OCI-LY3 (cell line): Measurements from ENCODE around the gene ATP6V1D.

Experiments used
- H2AFZ ChIP-seq: fragments of 200-600, 300-600 bp; shearing (Covaris generic); 2 replicates; pipeline ENCODE4 v1.6.0; 2014; ENCODE audit warnings: antibody characterized with exemption, low read depth, low read length
- H3K27ac ChIP-seq: fragments of 200-600, 300-600 bp; sonication (generic); 2 replicates; pipeline ENCODE4 v1.5.1; 2014; ENCODE audit warnings: mild to moderate bottlenecking, low read length, moderate library complexity, mixed read lengths
- H3K27me3 ChIP-seq: fragments of 200-600, 300-600 bp; sonication (generic); 2 replicates; pipeline ENCODE4 v1.6.1; 2014; ENCODE audit warnings: low read depth, low read length, mixed read lengths
- H3K36me3 ChIP-seq: fragments of 200-600, 300-600 bp; sonication (generic); replicated peaks from 2 replicates; pipeline ENCODE3; 2014; ENCODE audit warnings: low read depth, low read length, mixed read lengths
- H3K4me1 ChIP-seq: fragments of 300-600, 200-600 bp; sonication (generic); 2 replicates; pipeline ENCODE4 v1.6.1; 2014; ENCODE audit warnings: low read length, mixed read lengths
- H3K4me2 ChIP-seq: fragments of 200-600, 300-600 bp; sonication (generic); 2 replicates; pipeline ENCODE4 v1.6.1; 2014; ENCODE audit warnings: low read length, mixed read lengths
- H3K4me3 ChIP-seq: fragments of 300-600, 200-600 bp; sonication (generic); 2 replicates; pipeline ENCODE4 v1.5.1; 2014; ENCODE audit warnings: antibody characterized with exemption, mild to moderate bottlenecking, low read length, moderate library complexity
- H3K79me2 ChIP-seq: fragments of 300-600, 200-600 bp; shearing (Covaris generic); 2 replicates; pipeline ENCODE4 v1.6.1; 2014; ENCODE audit warnings: mild to moderate bottlenecking, low read length, mixed read lengths
- H3K9ac ChIP-seq: fragments of 300-600, 200-600 bp; shearing (Covaris generic); 2 replicates; pipeline ENCODE4 v1.6.0; 2014; ENCODE audit warnings: mild to moderate bottlenecking, low read length, moderate library complexity
- H3K9me3 ChIP-seq: fragments of 200-600, 300-600 bp; shearing (Covaris generic); 2 replicates; pipeline ENCODE4 v1.6.1; 2014; ENCODE audit warnings: low read length, mixed read lengths; ENCODE audit not compliant: insufficient read depth
- H4K20me1 ChIP-seq: fragments of 200-600, 300-600 bp; sonication (generic); 2 replicates; pipeline ENCODE4 v1.6.1; 2016; ENCODE audit warnings: low read length, mixed read lengths; ENCODE audit not compliant: insufficient read depth
- EZH2phosphoT487 ChIP-seq: fragments of 200-600 bp; shearing (Covaris generic); IDR thresholded peaks from 2 replicates; pipeline ENCODE4 v1.6.1; 2018; ENCODE audit warnings: antibody characterized with exemption, mixed run types, low read depth
- TF ChIP-seq, protein P1 (sequence below): fragments of 200-600, 300-600 bp; sonication (generic); IDR thresholded peaks from 2 replicates; pipeline ENCODE4 v1.5.1; 2014; ENCODE audit warnings: antibody characterized with exemption, low read length, low read depth

ATP6V1D gene

DNA sequence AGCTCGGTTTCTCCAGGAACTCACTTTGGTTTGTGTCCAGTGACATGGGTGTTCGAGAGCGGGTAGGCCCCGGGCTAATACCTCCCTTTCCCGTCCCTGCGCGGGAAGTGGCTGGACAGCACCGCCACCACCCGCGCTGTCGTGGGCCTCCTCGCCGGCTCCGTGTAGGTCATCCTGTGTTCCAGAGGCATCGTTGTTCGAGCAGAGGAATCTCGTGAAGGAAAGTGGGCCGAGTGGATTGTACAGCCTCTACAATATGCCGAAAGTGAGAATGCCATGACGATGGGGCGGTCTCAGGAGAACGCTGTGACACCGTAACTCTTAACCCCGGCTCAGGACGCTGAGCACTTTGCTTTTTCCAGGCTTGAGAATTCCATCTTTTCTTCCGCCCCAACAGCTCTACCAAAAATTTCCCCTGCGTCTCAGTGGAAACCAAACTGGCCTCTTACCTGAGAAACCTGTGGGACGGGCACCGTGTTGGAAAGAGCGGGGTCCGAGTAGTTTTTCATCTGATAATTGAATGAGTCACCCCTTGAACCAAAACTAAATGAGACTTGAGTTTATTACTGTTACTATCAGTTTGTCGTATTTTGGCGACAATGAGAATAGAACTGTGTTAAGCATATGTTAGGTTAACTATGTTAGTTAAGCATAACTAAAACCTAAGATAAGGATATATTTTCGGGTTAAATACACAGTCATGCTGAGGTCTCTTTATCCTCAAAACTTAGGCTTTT is 1.0 kb upstream of the ATP6V1D start:
- H3K9me3 ChIP-seq, result no peaks in the 10 kb centered on the region
- H3K79me2 ChIP-seq, result peaks cover 72% of the 10 kb centered on the region
- H3K4me1 ChIP-seq, result peaks cover 28% of the 10 kb centered on the region
- peaks cover 11% of the 10 kb centered on the region for H4K20me1 ChIP-seq
- peaks cover 11% of the 10 kb centered on the region for H3K36me3 ChIP-seq
- H3K4me3 ChIP-seq, result peak overlapping the region; percentile 94
- peak overlapping the region; percentile 77 for H3K27ac ChIP-seq
- H2AFZ ChIP-seq, result peak overlapping the region; percentile 53; the same call in 1 of the 2 replicates
- no peaks in the 10 kb centered on the region for H3K27me3 ChIP-seq
- no peak for TF ChIP-seq EZH2phosphoT487
- TF ChIP-seq, protein P1, sequence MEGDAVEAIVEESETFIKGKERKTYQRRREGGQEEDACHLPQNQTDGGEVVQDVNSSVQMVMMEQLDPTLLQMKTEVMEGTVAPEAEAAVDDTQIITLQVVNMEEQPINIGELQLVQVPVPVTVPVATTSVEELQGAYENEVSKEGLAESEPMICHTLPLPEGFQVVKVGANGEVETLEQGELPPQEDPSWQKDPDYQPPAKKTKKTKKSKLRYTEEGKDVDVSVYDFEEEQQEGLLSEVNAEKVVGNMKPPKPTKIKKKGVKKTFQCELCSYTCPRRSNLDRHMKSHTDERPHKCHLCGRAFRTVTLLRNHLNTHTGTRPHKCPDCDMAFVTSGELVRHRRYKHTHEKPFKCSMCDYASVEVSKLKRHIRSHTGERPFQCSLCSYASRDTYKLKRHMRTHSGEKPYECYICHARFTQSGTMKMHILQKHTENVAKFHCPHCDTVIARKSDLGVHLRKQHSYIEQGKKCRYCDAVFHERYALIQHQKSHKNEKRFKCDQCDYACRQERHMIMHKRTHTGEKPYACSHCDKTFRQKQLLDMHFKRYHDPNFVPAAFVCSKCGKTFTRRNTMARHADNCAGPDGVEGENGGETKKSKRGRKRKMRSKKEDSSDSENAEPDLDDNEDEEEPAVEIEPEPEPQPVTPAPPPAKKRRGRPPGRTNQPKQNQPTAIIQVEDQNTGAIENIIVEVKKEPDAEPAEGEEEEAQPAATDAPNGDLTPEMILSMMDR, result no peak
- peak overlapping the region; percentile 84 for H3K9ac ChIP-seq
- H3K4me2 ChIP-seq, result peak overlapping the region; percentile 80

DNA sequence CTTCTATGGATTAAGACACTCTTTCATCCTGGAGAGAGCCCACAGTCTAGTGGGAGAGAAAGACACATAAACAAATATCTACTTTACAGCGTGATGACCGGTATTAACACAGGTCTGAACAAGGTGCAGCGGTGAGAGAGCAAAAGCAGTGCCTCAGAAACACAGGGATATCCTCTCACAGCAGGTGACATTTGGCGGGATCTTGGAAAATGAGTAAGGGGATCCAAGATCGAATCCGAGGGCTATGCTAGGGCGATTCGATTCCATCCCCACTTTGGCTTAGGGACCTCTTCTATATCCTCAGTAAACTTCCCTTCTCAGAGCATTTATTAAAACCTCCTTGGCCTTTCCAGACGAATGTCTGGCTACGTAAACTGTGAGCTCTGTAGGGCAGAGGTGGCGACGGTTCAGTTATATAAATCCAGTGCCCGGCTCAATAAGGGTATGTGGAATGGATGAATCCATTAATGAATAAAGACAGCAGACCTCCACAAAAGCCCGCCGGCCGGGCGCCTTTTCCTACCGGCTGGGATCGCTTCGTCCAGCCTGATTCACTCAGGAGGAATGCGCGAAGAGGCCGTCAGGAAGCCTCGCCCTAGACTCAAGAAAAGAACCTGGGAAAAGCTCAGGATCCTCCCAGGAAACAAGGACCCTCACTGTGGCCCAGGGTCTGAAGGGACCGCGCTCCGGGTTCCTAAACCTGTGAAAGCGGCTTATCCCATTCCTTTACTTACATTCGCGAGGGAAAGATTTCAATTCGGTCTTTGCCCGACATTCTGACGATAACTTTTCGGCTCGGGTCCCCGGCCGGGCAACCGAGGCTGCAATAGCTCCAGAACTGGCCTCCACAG is 455 bp downstream of the ATP6V1D start:
- Histone ChIP-seq H3K4me3 (peak overlapping the region; percentile 94), H3K36me3 (no peaks in the 10 kb centered on the region), H3K79me2 (peaks cover 58% of the 10 kb centered on the region), H3K4me2 (peak overlapping the region; percentile 94), H3K27me3 (no peaks in the 10 kb centered on the region), H3K27ac (0 out of 2 replicates have a peak overlapping the region, but pooled peaks have one; percentile 9), H2AFZ (peak overlapping the region; percentile 68; the same call in 1 of the 2 replicates), H3K9me3 (no peaks in the 10 kb centered on the region), H3K4me1 (peaks cover 28% of the 10 kb centered on the region), H3K9ac (peak overlapping the region; percentile 78), H4K20me1 (peaks cover 11% of the 10 kb centered on the region)
- TF ChIP-seq, protein P1, result no peak
- TF ChIP-seq EZH2phosphoT487, result no peak

DNA sequence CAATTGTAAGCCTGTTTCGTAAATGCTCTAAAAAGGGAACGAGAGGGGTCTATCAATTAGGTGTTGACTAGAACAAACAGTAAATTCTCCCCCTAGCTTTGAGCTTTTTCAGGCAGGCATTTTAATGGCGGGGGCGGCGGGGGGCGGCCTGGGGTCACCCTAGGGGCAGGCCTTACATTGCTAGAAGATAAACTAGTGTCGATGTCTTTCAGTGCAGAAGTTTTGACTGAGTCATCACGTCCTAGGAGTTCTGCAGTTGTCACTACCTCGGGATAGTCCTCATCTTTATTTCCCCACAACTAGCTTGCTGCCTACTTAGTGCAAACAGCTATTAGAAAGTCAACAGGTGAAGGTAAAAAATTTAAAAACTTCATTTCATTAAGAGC is 1.6 kb downstream of the ATP6V1D start:
- H3K4me3 ChIP-seq, result no peak overlapping the region
- no peak overlapping the region for H3K9ac ChIP-seq
- H3K79me2 ChIP-seq, result peaks cover 46% of the 10 kb centered on the region
- peaks cover 25% of the 10 kb centered on the region for H3K4me1 ChIP-seq
- H3K27ac ChIP-seq, result no peak overlapping the region
- H3K36me3 ChIP-seq, result no peaks in the 10 kb centered on the region
- no peak for TF ChIP-seq EZH2phosphoT487
- TF ChIP-seq, protein P1, result no peak
- H3K9me3 ChIP-seq, result no peaks in the 10 kb centered on the region
- H2AFZ ChIP-seq, result no peak overlapping the region
- H3K27me3 ChIP-seq, result no peaks in the 10 kb centered on the region
- H4K20me1 ChIP-seq, result peaks cover 10% of the 10 kb centered on the region
- no peak overlapping the region for H3K4me2 ChIP-seq
